Adrenal gland (tissue), 5 donors: ENCODE results near the gene ZNF445.

Experiments used
- CTCF ChIP-seq, 6 experiments: fragments of 450-650 bp in 4 of 6; fragments of 200-600 bp in 2 of 6; sonication (generic) in 1 of 6; IDR thresholded peaks; 1 replicate in 5 of 6; 2 replicates in 1 of 6; pipeline versions ENCODE4 v1.5.1 to v1.8.0; 2016 to 2021; ENCODE audit warnings: antibody characterized with exemption in 6 of 6, mild to moderate bottlenecking in 2 of 6, moderate library complexity in 1 of 6
- POLR2A ChIP-seq, 2 donors: fragments of 450-650 bp; IDR thresholded peaks; one replicate each; pipeline ENCODE4 v1.6.1; 2017; ENCODE audit warnings: antibody characterized with exemption in 2 of 2, mild to moderate bottlenecking in 2 of 2, moderate library complexity in 1 of 2
- donor health status: DM: no; HTN: no; CAD: no.

GRCh38 chr3:44492496-44492895, 15.0 kb upstream of the ZNF445 start:
- TF ChIP-seq CTCF (IDR thresholded peaks at IDR 0.05) (no peak), POLR2A (IDR thresholded peaks at IDR 0.05) (no peak)
